ENCODE data around the gene ARHGAP25.

ARHGAP25 gene

GRCh38 chr2:68734688-68735525 lies at the start of gene ARHGAP25:
Gene ARHGAP25, plus strand, starts transcription at chr2:68734811. Its CDS starts 389 bp downstream, at chr2:68735200.
- TF ChIP-seq, protein P1, sequence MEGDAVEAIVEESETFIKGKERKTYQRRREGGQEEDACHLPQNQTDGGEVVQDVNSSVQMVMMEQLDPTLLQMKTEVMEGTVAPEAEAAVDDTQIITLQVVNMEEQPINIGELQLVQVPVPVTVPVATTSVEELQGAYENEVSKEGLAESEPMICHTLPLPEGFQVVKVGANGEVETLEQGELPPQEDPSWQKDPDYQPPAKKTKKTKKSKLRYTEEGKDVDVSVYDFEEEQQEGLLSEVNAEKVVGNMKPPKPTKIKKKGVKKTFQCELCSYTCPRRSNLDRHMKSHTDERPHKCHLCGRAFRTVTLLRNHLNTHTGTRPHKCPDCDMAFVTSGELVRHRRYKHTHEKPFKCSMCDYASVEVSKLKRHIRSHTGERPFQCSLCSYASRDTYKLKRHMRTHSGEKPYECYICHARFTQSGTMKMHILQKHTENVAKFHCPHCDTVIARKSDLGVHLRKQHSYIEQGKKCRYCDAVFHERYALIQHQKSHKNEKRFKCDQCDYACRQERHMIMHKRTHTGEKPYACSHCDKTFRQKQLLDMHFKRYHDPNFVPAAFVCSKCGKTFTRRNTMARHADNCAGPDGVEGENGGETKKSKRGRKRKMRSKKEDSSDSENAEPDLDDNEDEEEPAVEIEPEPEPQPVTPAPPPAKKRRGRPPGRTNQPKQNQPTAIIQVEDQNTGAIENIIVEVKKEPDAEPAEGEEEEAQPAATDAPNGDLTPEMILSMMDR (IDR thresholded peaks at IDR 0.05; ENCODE audit: insufficient read depth, low read depth, low read length, missing control alignments), result no peak
- DNase-seq (ENCODE audit: low read depth), result peak; percentile 83
- peak within 1 kb of the TSS; percentile 53 for H3K4me3 ChIP-seq (ENCODE audit: low read depth, low read length)

GRCh38 chr2:68686178-68686577 lies 48.4 kb upstream of the ARHGAP25 start:
- no peak for DNase-seq (ENCODE audit: low read depth)
- TF ChIP-seq, protein P1 (IDR thresholded peaks at IDR 0.05; ENCODE audit: insufficient read depth, low read depth, low read length, missing control alignments), result no peak
- no peak overlapping the region for H3K4me3 ChIP-seq (ENCODE audit: low read depth, low read length)

GRCh38 chr2:68687018-68687417 lies 47.6 kb upstream of the ARHGAP25 start:
- no peak overlapping the region for H3K4me3 ChIP-seq (ENCODE audit: low read depth, low read length)
- TF ChIP-seq, protein P1 (IDR thresholded peaks at IDR 0.05; ENCODE audit: insufficient read depth, low read depth, low read length, missing control alignments), result no peak
- no peak for DNase-seq (ENCODE audit: low read depth)

GRCh38 chr2:68689553-68690537 lies 44.8 kb upstream of the ARHGAP25 start:
- H3K4me3 ChIP-seq (ENCODE audit: low read depth, low read length), result peak overlapping the region; percentile 31; the same call in 1 of the 2 replicates
- TF ChIP-seq, protein P1 (IDR thresholded peaks at IDR 0.05; ENCODE audit: insufficient read depth, low read depth, low read length, missing control alignments), result no peak

DNA sequence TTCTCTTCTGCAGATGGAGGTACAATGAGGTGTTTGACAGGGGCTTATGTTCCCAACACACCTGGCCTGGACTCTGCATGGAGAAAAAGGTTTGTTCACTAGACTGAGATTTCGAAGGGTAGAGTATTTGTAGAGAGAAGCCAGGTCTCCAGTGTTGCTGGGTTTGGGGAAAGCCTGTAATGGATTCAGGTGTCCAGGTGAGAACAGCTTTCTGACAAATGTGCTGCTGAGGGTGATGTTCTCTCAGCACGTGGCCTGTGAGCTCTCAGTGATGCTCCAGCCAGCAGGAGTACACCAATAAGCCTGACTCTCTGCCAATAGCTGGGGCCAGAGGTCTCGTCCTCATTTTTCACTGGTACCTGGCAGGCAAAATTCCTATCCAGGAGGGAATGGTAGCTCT lies 43.8 kb upstream of the ARHGAP25 start:
- no peak for DNase-seq (ENCODE audit: low read depth)
- TF ChIP-seq, protein P1 (IDR thresholded peaks at IDR 0.05; ENCODE audit: insufficient read depth, low read depth, low read length, missing control alignments), result no peak
- peak overlapping the region; percentile 31; the same call in 1 of the 2 replicates for H3K4me3 ChIP-seq (ENCODE audit: low read depth, low read length)

More at GRCh38 chr2:68689553-68690537, 44.8 kb upstream of the ARHGAP25 start:
- DNase-seq (ENCODE audit: low read depth), result peak; percentile 83

DNA sequence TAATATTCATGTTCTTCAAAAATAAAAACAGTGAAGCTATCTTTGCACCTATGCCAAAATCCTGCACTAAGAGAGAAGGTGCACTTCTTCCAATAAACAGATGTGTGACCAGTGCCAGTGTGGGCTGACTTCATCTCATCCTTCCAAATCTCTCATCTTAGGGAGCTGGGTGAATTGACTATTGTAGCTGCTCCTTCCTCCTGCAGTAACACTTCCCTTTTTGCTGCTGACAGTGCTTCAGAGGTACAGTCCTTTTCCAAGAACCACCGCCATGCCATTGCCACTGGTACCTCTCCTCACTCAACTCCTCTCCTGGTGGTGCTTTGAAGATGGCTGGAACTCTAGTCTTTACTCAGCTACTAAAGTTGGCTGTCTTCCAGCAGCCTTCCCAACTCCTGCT lies 42.1 kb upstream of the ARHGAP25 start:
- no peak overlapping the region for H3K4me3 ChIP-seq (ENCODE audit: low read depth, low read length)
- TF ChIP-seq, protein P1 (IDR thresholded peaks at IDR 0.05; ENCODE audit: insufficient read depth, low read depth, low read length, missing control alignments), result no peak
- no peak for DNase-seq (ENCODE audit: low read depth)

Measured in GM12865 (cell line).